SK-N-SH treated with all-trans-retinoic acid at 6 μM for 48 hours (cell line): ENCODE measurements around the gene MAP2K1.

Experiments used
- ARNTL ChIP-seq: fragments of 450-650 bp; formaldehyde crosslinking; IDR thresholded peaks from 2 replicates; pipeline ENCODE4 v1.5.0; 2020; ENCODE audit warnings: low read depth, mild to moderate bottlenecking, moderate library complexity, borderline replicate concordance
- CREB5 ChIP-seq: fragments of 250-450 bp; sonication (Bioruptor Pico); IDR thresholded peaks from 2 replicates; pipeline ENCODE4 v1.5.1; 2020; ENCODE audit warnings: low read depth, mild to moderate bottlenecking, moderate library complexity
- CSDC2 ChIP-seq: fragments of 250-450 bp; sonication (Bioruptor Pico); IDR thresholded peaks from 2 replicates; pipeline ENCODE4 v1.5.0; 2020; ENCODE audit warnings: mild to moderate bottlenecking, moderate library complexity
- CSRNP3 ChIP-seq: fragments of 250-450 bp; sonication (Bioruptor Pico); IDR thresholded peaks from 2 replicates; pipeline ENCODE4 v1.5.1; 2021; ENCODE audit warnings: mild to moderate bottlenecking, moderate library complexity
- GLIS3 ChIP-seq: fragments of 250-450 bp; sonication (Bioruptor Pico); IDR thresholded peaks from 2 replicates; pipeline ENCODE4 v1.5.0; 2020; ENCODE audit warnings: mild to moderate bottlenecking, moderate library complexity
- PATZ1 ChIP-seq: fragments of 250-450 bp; sonication (Bioruptor Pico); IDR thresholded peaks from 2 replicates; pipeline ENCODE4 v1.8.0; 2020; ENCODE audit warnings: mild to moderate bottlenecking, moderate library complexity, borderline replicate concordance
- PPARA ChIP-seq: fragments of 250-450 bp; sonication (Bioruptor Pico); IDR thresholded peaks from 2 replicates; pipeline ENCODE4 v1.5.0; 2020; ENCODE audit warnings: mild to moderate bottlenecking, borderline replicate concordance
- RARB ChIP-seq: fragments of 250-450 bp; sonication (Bioruptor Pico); IDR thresholded peaks from 2 replicates; pipeline ENCODE4 v1.8.0; 2021; ENCODE audit warnings: mild to moderate bottlenecking, moderate library complexity
- ZFP3 ChIP-seq: fragments of 250-450 bp; sonication (Bioruptor Pico); IDR thresholded peaks from 2 replicates; pipeline ENCODE4 v1.5.0; 2020; ENCODE audit warnings: mild to moderate bottlenecking, moderate library complexity
- ZFP30 ChIP-seq: fragments of 450-650 bp; formaldehyde crosslinking; IDR thresholded peaks from 2 replicates; pipeline ENCODE4 v1.5.0; 2022; ENCODE audit warnings: mild to moderate bottlenecking, moderate library complexity
- ZNF8 ChIP-seq: fragments of 450-650 bp; formaldehyde crosslinking; IDR thresholded peaks from 2 replicates; pipeline ENCODE4 v1.5.0; 2020; ENCODE audit warnings: mild to moderate bottlenecking, moderate library complexity

GRCh38 chr15:66491846-66492245, 105.1 kb downstream of the MAP2K1 start:
- TF ChIP-seq ZFP3 (CRISPR knock-in tag) (no peak), PPARA (CRISPR knock-in tag) (no peak), ARNTL (CRISPR knock-in tag) (no peak), ZFP30 (CRISPR knock-in tag) (no peak), GLIS3 (CRISPR knock-in tag) (no peak), CREB5 (CRISPR knock-in tag) (no peak), PATZ1 (CRISPR knock-in tag) (no peak), CSDC2 (CRISPR knock-in tag) (no peak), ZNF8 (CRISPR knock-in tag) (no peak), CSRNP3 (no peak), RARB (CRISPR knock-in tag) (no peak)
